Liver (tissue), 9 donors: ENCODE data around the gene ZNF669. TPM values are rescaled to one million over a fixed set of nuclear protein-coding genes. Genes with fewer than 3 reads are reported as not detected.
"Not testable (repeated sequence)": the region's sequence is repeated elsewhere in the genome, so short reads cannot be mapped to it uniquely, and the experiment has no call there.

Experiments
- DNase-seq: peaks from one replicate; pipeline ENCODE4 v3.0.0-alpha.2; 2017; ENCODE audit warnings: low spot score
- H3K27ac ChIP-seq, 2 donors: one replicate each; pipeline ENCODE4 v1.7.0; 2013; ENCODE audit warnings: inconsistent platforms in 2 of 2, low read length in 2 of 2, control low read depth in 1 of 2, low read depth in 1 of 2, mild to moderate bottlenecking in 1 of 2
- H3K27me3 ChIP-seq, 4 donors: one replicate each; pipeline versions ENCODE4 v1.6.1 to v1.7.0; 2013; ENCODE audit warnings: low read length in 3 of 4, inconsistent platforms in 1 of 4, mild to moderate bottlenecking in 1 of 4, moderate library complexity in 1 of 4; ENCODE audit not compliant: control insufficient read depth in 4 of 4, insufficient read depth in 4 of 4
- H3K36me3 ChIP-seq, 4 donors: one replicate each; pipeline versions ENCODE4 v1.6.1 to v1.7.0; 2013; ENCODE audit warnings: low read length in 3 of 4, mild to moderate bottlenecking in 3 of 4, low read depth in 1 of 4, moderate library complexity in 1 of 4; ENCODE audit not compliant: control insufficient read depth in 4 of 4, insufficient read depth in 3 of 4
- H3K4me1 ChIP-seq, 4 donors: one replicate each; pipeline versions ENCODE4 v1.6.1 to v1.7.0; 2013; ENCODE audit warnings: low read length in 3 of 4, mild to moderate bottlenecking in 3 of 4, moderate library complexity in 1 of 4; ENCODE audit not compliant: control insufficient read depth in 4 of 4, insufficient read depth in 4 of 4
- H3K4me3 ChIP-seq, 3 donors: one replicate each; pipeline versions ENCODE4 v1.6.1 to v1.7.0; 2013; ENCODE audit warnings: low read length in 3 of 3, control low read depth in 1 of 3, low read depth in 1 of 3, mild to moderate bottlenecking in 1 of 3
- H3K9ac ChIP-seq, 2 donors: one replicate each; pipeline ENCODE4 v1.7.0; 2013; ENCODE audit warnings: low read length in 2 of 2, mild to moderate bottlenecking in 2 of 2, moderate library complexity in 2 of 2, control low read depth in 1 of 2, low read depth in 1 of 2
- H3K9me3 ChIP-seq, 4 donors: one replicate each; pipeline versions ENCODE4 v1.6.1 to v1.7.0; 2013; ENCODE audit warnings: low read length in 3 of 4; ENCODE audit not compliant: control insufficient read depth in 4 of 4
- FOXA1 ChIP-seq: IDR thresholded peaks from 2 replicates; pipeline ENCODE4 v1.6.1; 2016; ENCODE audit warnings: antibody characterized with exemption
- FOXA2 ChIP-seq: IDR thresholded peaks from 2 replicates; pipeline ENCODE4 v1.6.1; 2016; ENCODE audit warnings: antibody characterized with exemption
- GABPA ChIP-seq, 2 donors: IDR thresholded peaks in 1 of 2; conservative IDR thresholded peaks in 1 of 2; 2 replicates each; pipeline ENCODE4 v1.6.1; 2016; ENCODE audit warnings: antibody characterized with exemption in 2 of 2, mild to moderate bottlenecking in 1 of 2, moderate library complexity in 1 of 2
- HNF4A ChIP-seq, 2 donors: conservative IDR thresholded peaks; 2 replicates each; pipeline ENCODE4 v1.6.1; 2016; ENCODE audit warnings: antibody characterized with exemption in 2 of 2, mild to moderate bottlenecking in 2 of 2
- HNF4G ChIP-seq: IDR thresholded peaks from 2 replicates; pipeline ENCODE4 v1.6.1; 2016; ENCODE audit warnings: antibody characterized with exemption
- JUND ChIP-seq, 2 donors: IDR thresholded peaks; 2 replicates each; pipeline ENCODE4 v1.6.1; 2016; ENCODE audit warnings: antibody characterized with exemption in 2 of 2
- NR2F2 ChIP-seq: IDR thresholded peaks from 2 replicates; pipeline ENCODE4 v1.6.1; 2016; ENCODE audit warnings: antibody characterized with exemption
- RAD21 ChIP-seq, 2 donors: IDR thresholded peaks; 2 replicates each; pipeline ENCODE4 v1.6.1; 2016; ENCODE audit warnings: antibody characterized with exemption in 2 of 2, mild to moderate bottlenecking in 2 of 2
- RXRA ChIP-seq, 2 donors: IDR thresholded peaks; 2 replicates each; pipeline ENCODE4 v1.6.1; 2017 to 2018; ENCODE audit warnings: antibody characterized with exemption in 2 of 2, mild to moderate bottlenecking in 1 of 2
- TAF1 ChIP-seq: conservative IDR thresholded peaks from 2 replicates; pipeline ENCODE4 v1.6.1; 2016; ENCODE audit warnings: antibody characterized with exemption, mild to moderate bottlenecking
- YY1 ChIP-seq: IDR thresholded peaks from 2 replicates; pipeline ENCODE4 v1.6.1; 2016; ENCODE audit warnings: antibody characterized with exemption, mild to moderate bottlenecking
- WGBS: extraction: QIAGEN DNeasy Blood & Tissue Kit; methylation state at CpG from one replicate; pipeline ENCODE4 v1.1.7; 2013; 5-methylcytosine and 5-hydroxymethylcytosine counted together
- polyA plus RNA-seq, 2 donors: library from polyadenylated mRNA; stranded (reverse) in 1 of 2; unstranded in 1 of 2; fragments of 200-250 nt in 1 of 2; fragments of >200 nt in 1 of 2; fragmentation: Nextera tagmentation in 1 of 2; extraction: Ambion mirVana in 1 of 2; gene quantifications; one replicate each; pipeline versions ENCODE4 v1.2.1 to v1.2.3, GENCODE V29; 2013 to 2015
- total RNA-seq, 2 donors: library from RNA; depleted of rRNA; stranded (reverse); fragments of >200 nt; gene quantifications; one replicate each; pipeline ENCODE4 v1.2.3, GENCODE V29; 2014
- TF ChIP-seq, protein P1 (sequence below): IDR thresholded peaks from 2 replicates; pipeline ENCODE4 v1.6.1; 2016; ENCODE audit warnings: antibody characterized with exemption
- TF ChIP-seq, protein P2 (sequence below): IDR thresholded peaks from 2 replicates; pipeline ENCODE4 v1.6.1; 2016; ENCODE audit warnings: antibody characterized with exemption, mild to moderate bottlenecking
- TF ChIP-seq, protein P3 (sequence below): fragments of 150-350 bp; IDR thresholded peaks from 2 replicates; pipeline ENCODE4 v1.5.1; 2017; ENCODE audit warnings: improper control_type of control experiment, low read depth, low read length; ENCODE audit not compliant: missing input control
- donor health status: healthy.
- donor health status: healthy.
- donor health status: healthy.
- donor health status: healthy.
- donor health status: healthy.

Gene ZNF669
- total and polyA plus RNA-seq, 4 donors: 1.2 to 4.2 (median 2.2) TPM

DNA sequence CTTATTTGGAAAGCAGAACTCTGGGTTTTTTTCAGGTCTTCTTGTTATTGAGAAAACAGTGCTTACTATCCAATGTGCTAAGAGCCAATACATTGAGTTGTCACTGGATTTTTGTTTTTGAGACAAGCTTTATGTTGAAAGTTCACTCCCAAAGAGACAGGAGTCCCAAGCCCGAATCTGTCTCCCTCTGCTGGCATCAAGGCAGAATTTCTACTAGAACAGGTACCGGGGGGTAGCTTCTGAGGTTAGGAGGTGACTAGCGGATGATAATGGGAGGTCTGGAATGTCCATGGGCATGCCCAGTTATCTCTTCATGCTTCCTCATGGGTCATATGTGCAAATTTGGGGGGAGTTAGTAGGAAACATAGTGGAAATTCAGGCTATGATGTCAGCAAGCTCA lies 42.5 kb upstream of the ZNF669 start:
- H3K9ac ChIP-seq: no peak overlapping the region
- H3K4me1 ChIP-seq: no peaks in the 10 kb centered on the region
- 98% methylated on average over 3 of the region's 3 CpGs for whole genome bisulfite sequencing
- H3K4me3 ChIP-seq: peak overlapping the region in 2 of 3 donors; percentile 39 to 41
- H3K36me3 ChIP-seq: peaks cover 0 to 14% (median 2%) of the 10 kb centered on the region in 4 donors
- no peak for TF ChIP-seq GABPA (IDR thresholded peaks at IDR 0.05 in 1 of 2, conservative IDR thresholded peaks at IDR 0.05 in 1 of 2)
- TF ChIP-seq RAD21 (IDR thresholded peaks at IDR 0.05): no peak
- no peak for TF ChIP-seq YY1
- TF ChIP-seq NR2F2: no peak
- TF ChIP-seq, protein P1, sequence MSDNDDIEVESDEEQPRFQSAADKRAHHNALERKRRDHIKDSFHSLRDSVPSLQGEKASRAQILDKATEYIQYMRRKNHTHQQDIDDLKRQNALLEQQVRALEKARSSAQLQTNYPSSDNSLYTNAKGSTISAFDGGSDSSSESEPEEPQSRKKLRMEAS: no peak
- H3K27ac ChIP-seq: no peak overlapping the region
- H3K27me3 ChIP-seq: no peaks in the 10 kb centered on the region
- DNase-seq: no peak
- peaks cover 32 to 54% (median 49%) of the 10 kb centered on the region in 4 donors for H3K9me3 ChIP-seq

DNA sequence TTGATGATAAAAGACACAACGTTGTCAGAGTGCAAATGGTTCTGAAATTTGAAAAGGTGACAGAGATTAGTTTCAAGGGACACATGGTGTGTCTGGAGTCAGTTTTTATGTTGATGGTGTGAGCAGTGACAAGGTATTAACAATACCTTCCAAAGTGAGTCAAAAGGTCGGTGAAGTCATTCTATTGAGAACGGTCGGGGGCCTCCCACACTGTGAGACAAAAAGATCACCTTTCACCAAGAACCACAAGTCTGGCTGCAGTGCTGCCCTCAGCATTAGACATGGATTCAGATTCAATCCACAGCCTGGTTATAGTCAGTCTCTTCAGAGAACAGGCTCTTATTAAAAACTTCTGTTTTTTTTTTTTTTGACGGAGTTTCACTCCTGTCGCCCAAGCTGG lies 41.1 kb upstream of the ZNF669 start:
- Histone ChIP-seq H3K4me1 (no peaks in the 10 kb centered on the region), H3K4me3 (no peak overlapping the region), H3K27ac (no peak overlapping the region), H3K9me3 (peaks cover 33 to 63% (median 57%) of the 10 kb centered on the region in 4 donors), H3K36me3 (peaks cover 0 to 14% (median 2%) of the 10 kb centered on the region in 4 donors), H3K9ac (no peak overlapping the region), H3K27me3 (no peaks in the 10 kb centered on the region)
- WGBS: 98% methylated on average over 6 of the region's 6 CpGs
- no peak for DNase-seq
- TF ChIP-seq, protein P2, sequence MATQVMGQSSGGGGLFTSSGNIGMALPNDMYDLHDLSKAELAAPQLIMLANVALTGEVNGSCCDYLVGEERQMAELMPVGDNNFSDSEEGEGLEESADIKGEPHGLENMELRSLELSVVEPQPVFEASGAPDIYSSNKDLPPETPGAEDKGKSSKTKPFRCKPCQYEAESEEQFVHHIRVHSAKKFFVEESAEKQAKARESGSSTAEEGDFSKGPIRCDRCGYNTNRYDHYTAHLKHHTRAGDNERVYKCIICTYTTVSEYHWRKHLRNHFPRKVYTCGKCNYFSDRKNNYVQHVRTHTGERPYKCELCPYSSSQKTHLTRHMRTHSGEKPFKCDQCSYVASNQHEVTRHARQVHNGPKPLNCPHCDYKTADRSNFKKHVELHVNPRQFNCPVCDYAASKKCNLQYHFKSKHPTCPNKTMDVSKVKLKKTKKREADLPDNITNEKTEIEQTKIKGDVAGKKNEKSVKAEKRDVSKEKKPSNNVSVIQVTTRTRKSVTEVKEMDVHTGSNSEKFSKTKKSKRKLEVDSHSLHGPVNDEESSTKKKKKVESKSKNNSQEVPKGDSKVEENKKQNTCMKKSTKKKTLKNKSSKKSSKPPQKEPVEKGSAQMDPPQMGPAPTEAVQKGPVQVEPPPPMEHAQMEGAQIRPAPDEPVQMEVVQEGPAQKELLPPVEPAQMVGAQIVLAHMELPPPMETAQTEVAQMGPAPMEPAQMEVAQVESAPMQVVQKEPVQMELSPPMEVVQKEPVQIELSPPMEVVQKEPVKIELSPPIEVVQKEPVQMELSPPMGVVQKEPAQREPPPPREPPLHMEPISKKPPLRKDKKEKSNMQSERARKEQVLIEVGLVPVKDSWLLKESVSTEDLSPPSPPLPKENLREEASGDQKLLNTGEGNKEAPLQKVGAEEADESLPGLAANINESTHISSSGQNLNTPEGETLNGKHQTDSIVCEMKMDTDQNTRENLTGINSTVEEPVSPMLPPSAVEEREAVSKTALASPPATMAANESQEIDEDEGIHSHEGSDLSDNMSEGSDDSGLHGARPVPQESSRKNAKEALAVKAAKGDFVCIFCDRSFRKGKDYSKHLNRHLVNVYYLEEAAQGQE: no peak
- no peak for TF ChIP-seq JUND (IDR thresholded peaks at IDR 0.05)

DNA sequence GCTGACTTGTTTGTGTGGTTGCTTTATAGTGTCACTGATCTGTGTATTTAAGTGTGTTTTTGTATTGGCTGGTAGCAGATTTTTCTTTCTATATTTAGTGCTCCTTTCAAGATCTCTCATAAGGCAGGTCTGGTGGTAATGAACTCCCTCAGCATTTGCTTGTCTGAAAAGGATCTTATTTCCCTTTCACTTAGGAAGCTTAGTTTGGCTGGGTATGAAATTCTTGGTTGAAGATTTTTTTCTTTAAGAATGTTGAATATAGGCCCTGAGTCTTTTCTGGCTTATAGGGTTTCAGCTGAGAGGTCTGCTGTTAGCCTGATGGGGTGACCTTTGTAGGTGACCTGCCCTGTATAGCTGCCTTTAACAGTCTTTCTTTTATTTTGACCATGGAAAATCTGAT lies 35.4 kb upstream of the ZNF669 start:
- H3K4me3 ChIP-seq: peak overlapping the region in 1 of 3 donors; percentile 23
- not testable (repeated sequence) for H3K27ac ChIP-seq, H3K36me3 ChIP-seq, DNase-seq, H3K27me3 ChIP-seq, H3K4me1 ChIP-seq, H3K9ac ChIP-seq
- peaks cover 22 to 52% (median 44%) of the 10 kb centered on the region in 4 donors for H3K9me3 ChIP-seq

DNA sequence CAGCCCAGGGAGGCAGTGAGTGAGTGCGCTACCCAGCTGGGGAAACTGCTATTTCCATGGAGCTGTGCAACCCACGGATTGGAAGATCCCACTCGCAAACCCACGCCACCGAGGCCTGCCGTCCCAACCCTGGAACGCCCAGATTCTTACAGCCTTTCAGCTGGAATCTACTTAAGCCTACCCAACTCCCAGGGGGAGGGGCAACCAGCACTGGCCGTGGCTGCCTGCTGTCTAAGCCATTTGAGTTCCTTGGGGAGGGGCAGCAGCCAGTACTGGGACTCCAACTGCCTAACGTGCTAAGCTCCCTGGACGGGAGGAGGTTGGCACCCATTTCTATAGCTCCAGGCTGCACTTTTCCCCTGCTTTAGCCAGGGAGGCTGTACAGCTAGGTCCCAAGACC lies 27.1 kb upstream of the ZNF669 start:
- peaks cover 8 to 19% (median 18%) of the 10 kb centered on the region in 4 donors for H3K9me3 ChIP-seq
- 98% methylated on average over 10 of the region's 10 CpGs for WGBS
- peak overlapping the region in 1 of 3 donors; percentile 32 for H3K4me3 ChIP-seq
- no peak overlapping the region for H3K9ac ChIP-seq
- peaks cover 0 to 6% (median 3%) of the 10 kb centered on the region in 4 donors for H3K36me3 ChIP-seq
- H3K4me1 ChIP-seq: no peaks in the 10 kb centered on the region
- no peak for DNase-seq
- H3K27me3 ChIP-seq: no peaks in the 10 kb centered on the region
- H3K27ac ChIP-seq: no peak overlapping the region
- TF ChIP-seq, protein P3, sequence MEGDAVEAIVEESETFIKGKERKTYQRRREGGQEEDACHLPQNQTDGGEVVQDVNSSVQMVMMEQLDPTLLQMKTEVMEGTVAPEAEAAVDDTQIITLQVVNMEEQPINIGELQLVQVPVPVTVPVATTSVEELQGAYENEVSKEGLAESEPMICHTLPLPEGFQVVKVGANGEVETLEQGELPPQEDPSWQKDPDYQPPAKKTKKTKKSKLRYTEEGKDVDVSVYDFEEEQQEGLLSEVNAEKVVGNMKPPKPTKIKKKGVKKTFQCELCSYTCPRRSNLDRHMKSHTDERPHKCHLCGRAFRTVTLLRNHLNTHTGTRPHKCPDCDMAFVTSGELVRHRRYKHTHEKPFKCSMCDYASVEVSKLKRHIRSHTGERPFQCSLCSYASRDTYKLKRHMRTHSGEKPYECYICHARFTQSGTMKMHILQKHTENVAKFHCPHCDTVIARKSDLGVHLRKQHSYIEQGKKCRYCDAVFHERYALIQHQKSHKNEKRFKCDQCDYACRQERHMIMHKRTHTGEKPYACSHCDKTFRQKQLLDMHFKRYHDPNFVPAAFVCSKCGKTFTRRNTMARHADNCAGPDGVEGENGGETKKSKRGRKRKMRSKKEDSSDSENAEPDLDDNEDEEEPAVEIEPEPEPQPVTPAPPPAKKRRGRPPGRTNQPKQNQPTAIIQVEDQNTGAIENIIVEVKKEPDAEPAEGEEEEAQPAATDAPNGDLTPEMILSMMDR: no peak
- TF ChIP-seq FOXA1 (no peak), HNF4G (no peak), FOXA2 (no peak), NR2F2 (no peak), HNF4A (conservative IDR thresholded peaks at IDR 0.05) (no peak), TAF1 (no peak), RXRA (IDR thresholded peaks at IDR 0.05) (no peak)
- TF ChIP-seq, protein P2: no peak
